ENCODE data around the gene ZNF610. TPM values are rescaled to one million over a fixed set of nuclear protein-coding genes. Genes with fewer than 3 reads are reported as not detected.
"Not testable (repeated sequence)": the region's sequence is repeated elsewhere in the genome, so short reads cannot be mapped to it uniquely, and the experiment has no call there.

ZNF610 gene
- total RNA-seq, 4 donors from 2014 or later, result 0.85 to 2.3 (median 1.6) TPM; not detected in 1

- Histone ChIP-seq H3K9me3 (peaks cover 0 to 37% (median 19%) of the 10 kb centered on the region in 4 donors), H3K27me3 (no peaks in the 10 kb centered on the region), H3K27ac (peak overlapping the region; percentile 61 to 75 (median 66)), H3K4me3 (peak overlapping the region; percentile 49 to 81 (median 64)), H3K4me1 (peaks cover 0 to 4% (median 0%) of the 10 kb centered on the region in 4 donors), H3K36me3 (no peaks in the 10 kb centered on the region)
- TF ChIP-seq CTCF (IDR thresholded peaks at IDR 0.05), result no peak
- no peak for TF ChIP-seq POLR2A (IDR thresholded peaks at IDR 0.05)
- no peak for DNase-seq
These were observed 301 bp upstream of the ZNF610 start for GRCh38 chr19:52335768-52336116.

GRCh38 chr19:52336791-52337381, 843 bp downstream of the ZNF610 start:
- no peak for DNase-seq
- Histone ChIP-seq H3K27ac (peak overlapping the region; percentile 61 to 75 (median 66)), H3K9me3 (peaks cover 0 to 28% (median 16%) of the 10 kb centered on the region in 4 donors), H3K4me3 (peak overlapping the region; percentile 49 to 81 (median 64)), H3K27me3 (no peaks in the 10 kb centered on the region), H3K36me3 (no peaks in the 10 kb centered on the region), H3K4me1 (peaks cover 0 to 4% (median 0%) of the 10 kb centered on the region in 4 donors)
- TF ChIP-seq CTCF (IDR thresholded peaks at IDR 0.05) (no peak), POLR2A (IDR thresholded peaks at IDR 0.05) (no peak)

- H3K9me3 ChIP-seq, result peaks cover 0 to 21% (median 5%) of the 10 kb centered on the region in 4 donors
- H3K4me3 ChIP-seq, H3K36me3 ChIP-seq, H3K27me3 ChIP-seq, DNase-seq, H3K27ac ChIP-seq, H3K4me1 ChIP-seq: not testable (repeated sequence)
These were observed 3.0 kb downstream of the ZNF610 start for GRCh38 chr19:52339022-52339421.

- Histone ChIP-seq H3K4me3 (no peak overlapping the region), H3K4me1 (no peaks in the 10 kb centered on the region), H3K27ac (no peak overlapping the region), H3K9me3 (peaks cover 0 to 6% (median 1%) of the 10 kb centered on the region in 4 donors), H3K36me3 (no peaks in the 10 kb centered on the region), H3K27me3 (no peaks in the 10 kb centered on the region)
- no peak for TF ChIP-seq POLR2A (IDR thresholded peaks at IDR 0.05)
- TF ChIP-seq CTCF (IDR thresholded peaks at IDR 0.05), result peak in 4 of 6 experiments; percentile 19 to 37 (median 33)
- peak in 2 of 3 donors; percentile 51 to 64 for DNase-seq
These were observed 7.5 kb downstream of the ZNF610 start for GRCh38 chr19:52343548-52343947.

GRCh38 chr19:52345162-52345561, 9.1 kb downstream of the ZNF610 start:
- Histone ChIP-seq H3K27ac (no peak overlapping the region), H3K27me3 (no peaks in the 10 kb centered on the region), H3K4me1 (no peaks in the 10 kb centered on the region), H3K36me3 (peaks cover 0 to 10% (median 0%) of the 10 kb centered on the region in 3 donors), H3K4me3 (no peak overlapping the region), H3K9me3 (peaks cover 0 to 6% (median 1%) of the 10 kb centered on the region in 4 donors)
- TF ChIP-seq CTCF (IDR thresholded peaks at IDR 0.05) (no peak), POLR2A (IDR thresholded peaks at IDR 0.05) (no peak)
- DNase-seq, result no peak

DNA sequence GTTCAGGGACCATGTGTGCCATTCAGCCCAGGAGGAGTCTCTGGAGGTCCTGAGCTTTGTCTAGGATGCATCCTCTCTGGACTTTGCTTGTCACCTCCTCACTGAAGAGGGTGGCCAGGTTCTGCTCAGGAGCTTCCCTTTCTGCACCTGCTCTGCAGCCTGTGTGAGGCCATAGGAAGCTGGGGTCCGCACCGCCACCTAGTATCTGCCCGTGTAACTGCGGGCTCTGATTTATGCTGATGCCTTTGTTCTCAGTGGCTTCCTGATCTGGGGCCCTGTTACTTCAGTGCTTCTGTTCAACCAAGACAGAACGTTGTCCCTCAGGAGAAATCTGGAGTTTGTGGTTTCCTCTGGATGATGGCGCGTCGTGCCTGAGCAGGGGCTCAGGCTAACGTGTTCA, 15.5 kb downstream of the ZNF610 start:
- Histone ChIP-seq H3K36me3 (peaks cover 0 to 41% (median 0%) of the 10 kb centered on the region in 3 donors), H3K4me1 (no peaks in the 10 kb centered on the region), H3K4me3 (no peak overlapping the region), H3K27me3 (no peaks in the 10 kb centered on the region), H3K27ac (no peak overlapping the region), H3K9me3 (peaks cover 0 to 7% (median 0%) of the 10 kb centered on the region in 4 donors)
- TF ChIP-seq CTCF (IDR thresholded peaks at IDR 0.05), result no peak
- no peak for TF ChIP-seq POLR2A (IDR thresholded peaks at IDR 0.05)
- no peak for DNase-seq

All from Peyer's patch (tissue), 4 donors.